GM19397 (cell line): ENCODE data around the gene MREG.

Experiments used
- ATAC-seq: cut with Tn5 transposase; IDR thresholded peaks from one replicate; pipeline ENCODE4 v1.9.1; 2021; ENCODE audit warnings: mild to moderate bottlenecking, moderate library complexity; ENCODE audit not compliant: unreplicated experiment

The MREG gene, protein sequence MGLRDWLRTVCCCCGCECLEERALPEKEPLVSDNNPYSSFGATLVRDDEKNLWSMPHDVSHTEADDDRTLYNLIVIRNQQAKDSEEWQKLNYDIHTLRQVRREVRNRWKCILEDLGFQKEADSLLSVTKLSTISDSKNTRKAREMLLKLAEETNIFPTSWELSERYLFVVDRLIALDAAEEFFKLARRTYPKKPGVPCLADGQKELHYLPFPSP

DNA sequence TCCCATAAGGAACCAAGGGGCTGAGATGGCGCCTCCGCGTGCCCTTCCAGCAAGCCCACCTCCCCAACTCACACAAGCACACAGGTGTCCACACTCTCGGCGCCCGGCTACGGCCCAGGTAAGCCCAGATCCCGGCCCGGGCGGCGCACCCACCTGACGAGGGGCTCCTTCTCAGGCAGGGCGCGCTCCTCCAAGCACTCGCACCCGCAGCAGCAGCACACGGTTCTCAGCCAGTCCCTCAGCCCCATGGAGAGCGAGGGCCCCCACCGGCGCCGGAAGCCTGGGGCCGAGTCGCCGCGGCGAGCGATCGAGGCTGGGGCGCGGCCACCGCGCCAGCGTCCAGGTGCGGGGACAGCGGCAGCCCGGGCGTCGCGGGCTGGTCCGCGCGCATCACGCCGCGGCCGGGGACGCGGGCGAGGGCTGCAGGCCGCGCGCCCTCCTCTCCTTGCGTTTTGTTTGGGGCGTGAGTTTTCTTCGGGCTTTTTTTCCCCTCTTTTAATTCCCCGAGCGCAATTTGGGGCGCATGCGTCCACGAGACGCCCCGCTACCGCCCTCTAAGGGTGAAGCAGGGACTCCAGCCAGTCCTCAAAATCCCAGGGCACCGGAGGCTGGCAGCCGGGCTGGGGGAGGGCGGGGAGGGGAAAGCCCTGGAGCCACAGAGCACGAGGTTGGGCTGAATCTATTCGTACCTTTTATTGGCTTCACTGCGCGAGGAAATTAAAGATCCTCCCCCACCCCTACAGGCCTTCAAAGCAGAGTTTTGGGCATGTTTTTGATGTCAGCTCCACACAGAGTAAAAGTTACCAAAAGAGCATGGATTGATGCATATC is at the start of gene MREG:
TSS of gene MREG (minus strand) at position 472 of the 830 bp plus-strand sequence. CDS start at position 248, 224 bp downstream.
- ATAC-seq: peak; percentile 49

DNA sequence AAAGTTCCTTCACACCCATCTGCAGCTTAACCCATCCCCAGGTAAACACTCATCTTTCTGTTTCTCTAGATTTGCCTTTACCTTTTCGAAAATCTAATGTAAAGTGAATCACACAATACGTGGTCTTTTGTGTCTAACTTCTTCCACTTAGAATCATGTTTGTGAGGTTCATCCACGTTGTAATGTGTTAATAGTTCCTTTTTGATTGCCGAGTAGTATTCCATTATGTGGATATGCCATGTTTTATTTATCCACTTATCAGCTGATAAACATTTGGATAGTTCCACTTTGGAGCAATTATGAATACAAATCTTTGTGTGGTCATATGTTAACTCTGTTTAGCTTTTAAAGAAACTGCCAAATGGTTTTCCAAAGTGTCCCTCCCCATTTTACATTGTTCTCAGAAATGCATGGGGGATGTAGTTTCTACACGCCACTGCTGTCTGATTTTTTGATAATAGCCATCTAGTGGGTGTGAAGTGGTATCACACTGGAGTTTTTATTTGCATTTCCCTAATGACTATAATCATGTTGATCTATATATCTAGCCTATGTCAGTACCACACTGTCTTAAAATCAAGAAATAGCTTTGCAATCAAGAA is 46.0 kb upstream of the MREG start:
- no peak for ATAC-seq

DNA sequence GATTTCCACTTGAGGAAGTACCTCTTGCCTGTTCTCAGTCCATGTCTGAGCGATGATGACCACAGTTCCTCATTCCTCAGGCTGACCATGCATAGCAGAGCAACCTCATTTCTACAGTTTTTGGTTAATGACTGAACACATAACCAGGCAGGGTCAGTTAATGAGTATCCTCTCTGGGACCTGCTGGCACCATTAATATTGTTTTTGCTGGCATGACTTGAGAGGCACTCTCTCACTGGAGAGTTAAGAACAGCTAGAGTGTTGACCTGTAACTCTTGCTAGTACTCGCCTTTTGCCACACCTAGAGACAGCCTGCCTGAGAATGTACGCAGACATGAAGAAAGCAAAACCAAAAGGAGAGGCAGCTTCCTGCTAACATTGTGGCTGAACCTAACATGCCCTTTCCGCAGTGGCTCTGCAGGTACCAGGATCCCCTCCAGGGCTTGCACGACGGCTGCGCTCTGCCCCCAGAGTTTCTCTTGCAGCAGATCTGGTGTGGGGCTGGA is 44.4 kb upstream of the MREG start:
- peak; percentile 79 for ATAC-seq

DNA sequence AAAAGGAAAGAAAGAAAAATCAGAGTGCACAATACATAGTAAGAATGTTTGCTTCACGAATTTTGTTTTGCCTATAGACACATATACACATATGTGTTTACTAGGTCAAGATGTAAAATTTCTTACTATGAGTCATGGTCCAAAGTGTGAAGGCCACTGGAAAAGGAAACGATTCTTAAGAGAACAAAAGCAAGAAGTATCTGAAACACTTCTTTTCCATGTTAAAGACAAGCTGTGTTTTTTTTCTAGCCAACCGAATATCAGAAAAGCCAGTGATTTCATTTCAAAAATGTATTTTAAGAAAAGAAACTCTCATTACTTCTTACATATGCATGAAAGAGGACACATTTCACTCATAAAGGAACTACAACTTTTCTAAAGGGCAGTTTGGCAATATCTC is 43.4 kb upstream of the MREG start:
- ATAC-seq: peak; percentile 29

DNA sequence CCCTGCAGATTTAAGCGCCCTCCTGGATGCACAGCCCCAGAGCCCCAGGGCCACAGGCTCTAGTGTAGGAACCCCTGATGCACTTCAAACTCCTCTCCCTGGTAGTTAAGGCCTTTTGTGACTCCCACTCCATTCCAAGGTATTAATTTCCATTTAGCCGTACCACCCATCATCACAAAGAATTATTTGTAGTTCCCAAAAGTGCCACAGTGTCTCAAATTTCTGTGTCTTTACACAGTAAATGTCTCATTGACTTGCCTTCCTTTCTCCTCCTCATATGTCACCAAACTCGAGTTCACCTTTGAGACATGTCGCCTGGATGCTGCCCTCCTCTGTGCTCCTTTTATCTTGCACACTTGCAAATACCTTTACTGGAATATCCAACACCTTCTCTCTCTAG is 42.3 kb upstream of the MREG start:
- ATAC-seq: no peak

DNA sequence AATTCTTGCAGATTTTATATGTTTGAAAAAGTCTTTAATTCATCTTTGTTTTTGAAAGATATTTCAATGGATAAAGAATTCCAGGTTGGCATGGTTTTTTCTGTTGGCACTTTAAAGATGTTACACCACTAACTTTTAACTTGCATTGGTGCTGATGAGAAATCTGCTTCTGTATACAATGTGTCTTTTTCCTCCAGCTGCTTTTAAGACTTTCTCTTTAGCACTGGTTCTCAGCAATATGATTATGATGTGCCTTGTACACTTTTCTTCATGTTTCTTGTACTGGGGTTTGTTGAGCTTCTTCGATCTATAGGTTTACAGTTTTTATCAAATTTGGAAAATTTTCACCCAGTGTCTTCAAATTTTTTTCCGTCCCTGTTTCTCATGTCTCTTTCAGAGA is 39.1 kb upstream of the MREG start:
- ATAC-seq: no peak

DNA sequence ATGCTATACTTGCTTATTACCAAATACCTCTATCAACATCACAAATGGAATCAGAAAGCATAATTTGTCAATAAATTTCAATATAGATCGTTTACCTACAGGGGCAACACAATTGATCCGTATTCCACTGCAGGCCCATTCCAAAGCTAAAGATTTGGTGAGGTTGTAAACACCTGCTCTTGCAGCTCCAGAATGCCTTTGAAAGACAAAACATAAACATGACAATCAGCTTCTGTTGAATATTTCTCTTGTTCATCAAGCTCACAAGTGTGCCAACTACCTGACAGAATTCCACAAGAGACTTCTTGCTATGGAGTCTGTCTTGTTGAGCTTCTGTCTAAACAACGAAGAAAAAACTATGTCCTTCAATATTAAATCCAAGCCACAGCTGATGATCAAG is 38.0 kb upstream of the MREG start:
- no peak for ATAC-seq

DNA sequence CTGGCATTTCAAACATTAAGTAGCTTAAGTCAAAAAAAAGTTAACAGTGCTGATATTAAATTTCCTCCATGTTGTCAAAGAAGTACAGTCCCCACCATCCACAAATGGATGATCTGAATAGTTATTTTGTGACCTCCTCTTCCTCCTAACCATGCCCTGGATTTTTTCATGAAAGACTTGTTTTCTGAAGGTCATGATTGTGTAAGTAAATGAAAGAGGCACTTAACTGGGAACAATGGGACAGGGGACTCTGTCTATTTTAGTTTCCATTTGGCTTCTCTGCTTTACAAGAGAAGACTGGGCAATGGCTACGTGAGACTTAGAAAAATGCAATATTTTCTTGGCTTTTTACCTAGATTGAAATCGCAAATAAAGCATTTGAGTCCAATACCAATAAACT is 36.1 kb upstream of the MREG start:
- ATAC-seq: no peak

DNA sequence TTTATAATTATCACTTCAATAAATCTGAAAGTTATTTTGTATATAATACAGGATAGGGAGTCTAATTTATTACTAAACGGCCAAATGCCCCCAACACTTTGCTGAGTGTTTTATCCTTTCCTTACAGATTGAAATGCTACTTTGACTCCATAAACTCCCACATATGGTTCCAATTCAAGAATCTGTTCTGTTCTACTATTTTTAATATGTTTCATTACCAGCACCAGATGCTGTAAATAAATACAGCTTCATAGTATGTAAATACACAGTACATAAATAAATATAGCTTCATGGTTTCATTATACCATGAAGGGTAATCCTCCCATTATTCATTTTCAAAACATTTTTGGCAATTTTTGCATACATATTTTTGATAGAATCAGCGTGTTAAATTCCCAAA is 34.0 kb upstream of the MREG start:
- ATAC-seq: no peak

DNA sequence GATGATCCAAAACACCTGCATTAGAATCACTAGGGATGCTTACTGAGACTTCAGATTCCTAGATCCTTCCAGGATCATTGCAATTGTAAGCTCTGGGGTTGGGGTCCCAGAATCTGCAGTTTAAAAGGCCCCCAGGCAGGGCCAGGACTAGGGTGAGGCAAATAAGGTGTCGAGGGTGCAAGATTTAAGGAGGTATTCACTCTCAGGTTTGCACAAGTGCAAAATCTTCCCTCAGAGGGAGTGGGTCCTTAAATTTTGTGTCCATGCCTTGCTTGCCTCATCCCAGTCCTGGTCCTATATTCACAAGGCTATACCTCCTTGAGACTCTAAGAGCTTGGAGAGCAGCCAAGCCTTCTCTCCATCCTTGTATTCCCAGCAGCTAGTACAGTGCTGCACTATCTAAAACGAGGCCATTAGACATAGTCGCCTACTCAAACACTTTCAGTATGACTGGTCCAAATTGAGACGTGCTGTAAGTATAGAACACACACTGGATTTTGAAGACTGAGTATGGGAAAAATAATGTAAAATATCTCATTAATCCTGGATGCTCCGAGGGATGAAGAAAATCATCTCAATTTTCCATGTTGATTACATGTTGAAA is 31.6 kb upstream of the MREG start:
- ATAC-seq: no peak

DNA sequence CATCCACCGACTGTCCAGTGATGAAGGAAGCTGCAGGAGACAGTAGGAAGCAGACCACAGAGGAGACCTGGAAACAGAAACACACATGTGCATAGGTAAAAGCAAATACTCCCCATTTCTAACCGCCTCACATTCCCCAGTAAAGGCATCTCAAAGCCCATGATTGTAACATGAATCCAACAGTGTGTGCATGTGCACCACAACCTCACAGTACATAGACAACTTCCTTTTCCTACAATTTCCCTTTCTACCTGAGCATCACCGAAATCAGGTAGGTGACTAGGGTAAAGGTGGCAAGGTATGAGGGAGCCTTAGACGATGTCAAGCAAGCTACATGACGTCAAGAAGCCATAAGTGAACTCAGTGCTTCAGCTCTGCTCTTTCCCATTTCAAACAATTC is 30.6 kb upstream of the MREG start:
- ATAC-seq: no peak

DNA sequence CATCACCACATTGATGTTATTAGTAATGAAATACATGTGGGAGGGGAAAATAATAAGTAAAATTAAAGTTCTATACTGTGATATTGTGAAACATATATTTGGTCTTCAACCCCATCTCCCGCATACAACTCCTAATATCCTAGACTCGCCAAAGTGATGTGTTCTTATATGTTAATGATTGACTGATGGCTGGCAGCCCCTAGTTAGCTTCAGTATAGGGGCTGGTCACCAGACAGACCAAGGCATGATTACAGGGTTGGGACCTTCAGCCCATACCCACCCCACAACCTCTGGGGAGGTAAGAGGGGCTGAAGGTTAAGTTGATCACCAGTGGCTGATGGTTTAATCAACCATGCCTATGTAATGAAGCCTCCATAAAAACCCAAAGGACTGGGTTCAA is 28.1 kb upstream of the MREG start:
- no peak for ATAC-seq

DNA sequence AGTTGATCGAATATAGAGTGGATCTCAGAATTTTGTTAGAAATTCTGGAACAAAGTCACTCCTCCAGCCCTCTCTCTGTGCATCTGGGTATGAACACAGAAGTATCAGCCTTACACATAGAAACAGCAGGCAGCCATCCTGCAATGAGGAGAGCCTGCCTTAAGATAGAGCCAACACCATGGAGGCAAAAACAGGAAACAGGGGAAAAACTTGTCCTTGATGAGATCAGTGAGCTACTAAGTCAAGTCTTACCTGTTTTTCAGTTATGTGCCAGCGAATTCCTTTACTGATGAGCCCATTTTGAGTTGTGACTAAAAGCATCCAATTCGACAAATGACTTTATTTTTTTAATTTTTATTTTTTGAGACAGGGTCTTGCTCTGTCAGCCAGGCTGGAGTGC is 26.6 kb upstream of the MREG start:
- ATAC-seq: no peak

DNA sequence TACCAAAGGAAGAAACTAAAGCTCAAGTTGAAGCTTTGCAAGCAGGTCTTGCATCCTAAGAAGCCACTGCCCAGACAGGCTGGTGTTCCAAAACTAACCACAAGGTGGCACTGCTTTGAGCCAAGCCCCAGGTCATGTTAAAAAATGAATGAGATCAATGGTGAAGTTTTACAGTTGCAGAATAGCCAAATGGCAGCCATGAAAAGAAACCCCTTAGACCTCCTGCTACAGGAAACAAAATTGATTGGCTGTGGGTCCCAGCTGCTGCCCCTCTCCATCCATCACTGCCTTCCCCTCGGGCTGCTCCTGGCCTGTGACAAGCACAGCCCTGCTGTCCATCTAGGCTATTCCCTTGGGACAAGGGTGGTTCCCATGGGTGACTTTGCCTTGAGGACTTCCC is 20.7 kb upstream of the MREG start:
- peak; percentile 47 for ATAC-seq

DNA sequence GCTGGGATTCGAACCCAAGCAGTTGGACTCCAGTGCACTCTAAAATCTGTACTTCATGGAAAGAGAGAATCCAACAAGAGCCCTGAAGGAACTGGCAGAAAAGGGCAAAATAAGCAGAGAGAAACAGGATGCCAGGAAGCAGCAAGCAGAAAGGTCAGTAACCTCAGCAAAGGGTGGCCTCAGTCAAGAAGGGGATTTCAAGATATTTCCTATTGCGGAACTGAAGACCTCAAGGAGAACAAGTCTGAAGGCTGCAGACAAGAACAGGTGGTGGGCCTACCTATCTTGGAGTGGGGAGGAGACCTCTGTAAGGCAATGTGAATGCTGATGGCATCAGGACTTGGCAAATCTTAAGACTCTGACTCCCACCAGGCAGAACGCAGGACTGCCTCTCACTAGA is 20.1 kb upstream of the MREG start:
- ATAC-seq: no peak

DNA sequence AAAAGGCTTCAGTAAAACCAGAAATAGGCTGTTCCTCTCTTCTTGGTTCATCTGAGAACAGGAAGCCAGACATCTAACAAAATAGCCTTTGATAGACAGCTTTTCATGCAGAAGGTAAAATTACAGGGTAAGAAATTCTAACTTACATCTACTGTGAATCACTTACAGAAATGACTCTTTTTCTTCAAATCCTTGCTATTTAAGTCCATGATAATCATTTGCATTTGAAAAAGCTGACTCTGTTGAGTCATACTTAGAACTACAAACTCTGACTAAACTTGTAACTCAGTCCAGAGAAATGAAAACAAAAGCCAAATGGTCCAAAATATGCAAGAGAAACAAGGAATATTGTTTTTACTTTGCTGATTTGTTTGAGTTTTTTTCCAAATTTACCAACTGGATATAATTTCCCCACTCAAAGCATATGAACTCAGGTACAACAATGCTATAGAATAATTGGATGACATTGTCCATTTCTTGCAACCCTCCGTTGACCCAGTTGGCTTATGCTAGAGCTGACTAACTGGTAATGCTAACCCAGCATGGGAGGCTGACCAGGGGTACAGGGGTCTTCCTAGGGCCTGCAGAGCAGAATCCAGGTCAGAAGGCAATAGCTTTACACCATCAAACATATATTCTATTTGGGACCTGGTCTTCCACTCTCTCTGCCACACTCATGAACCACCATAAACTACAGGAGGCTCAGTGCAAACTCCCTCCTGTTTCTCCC is 18.8 kb upstream of the MREG start:
- ATAC-seq: peak; percentile 46

DNA sequence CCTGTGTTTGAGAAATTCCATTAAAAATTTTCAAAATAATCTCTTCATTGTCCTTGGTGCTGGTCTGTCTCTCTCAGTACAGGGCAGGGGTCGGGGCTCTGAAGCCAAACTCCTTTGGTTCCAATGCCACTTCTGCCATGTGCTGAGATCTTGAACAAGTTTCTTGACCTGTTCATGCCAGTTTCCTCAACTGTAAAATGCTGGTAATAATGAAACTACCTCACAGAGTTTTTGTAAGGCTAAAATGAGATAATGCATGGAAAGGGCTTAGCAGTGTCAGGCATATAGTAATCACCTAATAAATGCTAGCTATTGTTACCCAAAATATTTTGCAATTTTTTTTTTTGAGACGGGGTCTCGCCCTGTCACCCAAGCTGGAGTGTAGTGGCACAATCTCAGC is 16.9 kb upstream of the MREG start:
- ATAC-seq: no peak

DNA sequence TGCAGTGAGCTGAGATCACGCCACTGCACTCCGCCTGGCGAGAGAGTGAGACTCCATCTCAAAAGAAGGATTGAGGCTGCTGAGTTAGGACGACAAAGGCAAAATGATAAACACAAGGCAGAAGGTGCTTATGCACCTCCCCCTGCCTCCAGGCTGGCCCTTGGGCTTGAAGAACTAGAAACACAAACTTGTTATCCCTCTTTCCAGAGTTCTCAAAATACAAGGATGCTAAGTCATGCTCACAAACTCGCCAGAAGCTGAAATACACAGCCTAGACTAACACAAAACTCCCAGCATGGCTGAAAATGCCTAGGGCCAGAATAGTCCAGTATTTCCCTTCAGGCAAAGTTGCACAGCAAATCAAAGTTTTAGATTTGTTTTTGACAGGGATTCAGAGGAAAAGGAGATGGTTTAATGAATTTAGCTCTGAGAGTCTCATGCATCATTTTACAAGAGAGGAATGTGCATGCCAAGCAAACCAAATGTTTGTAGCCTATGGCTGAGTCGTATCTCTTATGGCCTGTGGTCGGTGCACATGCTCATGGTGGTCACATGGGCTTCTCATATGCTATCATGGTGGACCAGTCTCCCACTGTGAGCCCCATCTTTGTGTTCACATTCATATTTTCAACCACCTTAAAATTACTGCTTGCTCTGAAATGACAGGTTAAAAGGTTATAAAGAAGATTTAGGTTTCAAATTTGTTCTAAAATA is 16.2 kb upstream of the MREG start:
- ATAC-seq: no peak

DNA sequence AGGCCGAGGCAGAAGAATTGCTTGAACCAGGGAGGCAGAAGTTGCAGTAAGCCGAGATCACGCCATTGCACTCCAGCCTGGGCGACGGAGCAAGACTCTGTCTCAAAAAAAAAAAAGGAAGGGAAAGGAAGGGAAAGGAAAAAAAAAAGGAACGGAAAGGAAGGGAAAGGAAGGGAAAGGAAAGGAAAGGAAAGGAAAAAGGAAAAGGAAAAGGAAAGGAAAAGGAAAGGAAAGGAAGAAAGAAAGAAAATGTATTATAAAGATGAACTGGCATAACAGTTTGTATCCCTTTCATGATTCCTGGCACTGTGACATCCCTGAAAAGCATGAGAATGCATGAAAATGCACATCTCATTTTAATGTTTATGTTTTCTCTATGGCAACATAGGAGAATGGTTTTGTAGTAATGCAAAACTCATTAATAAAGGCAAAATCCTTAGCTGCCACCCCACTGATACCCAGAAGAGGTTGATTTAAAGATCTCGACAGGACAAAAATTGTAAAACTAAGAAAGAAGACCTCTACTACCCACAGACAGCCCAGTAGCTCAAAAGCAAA is 11.5 kb upstream of the MREG start:
- ATAC-seq: no peak

DNA sequence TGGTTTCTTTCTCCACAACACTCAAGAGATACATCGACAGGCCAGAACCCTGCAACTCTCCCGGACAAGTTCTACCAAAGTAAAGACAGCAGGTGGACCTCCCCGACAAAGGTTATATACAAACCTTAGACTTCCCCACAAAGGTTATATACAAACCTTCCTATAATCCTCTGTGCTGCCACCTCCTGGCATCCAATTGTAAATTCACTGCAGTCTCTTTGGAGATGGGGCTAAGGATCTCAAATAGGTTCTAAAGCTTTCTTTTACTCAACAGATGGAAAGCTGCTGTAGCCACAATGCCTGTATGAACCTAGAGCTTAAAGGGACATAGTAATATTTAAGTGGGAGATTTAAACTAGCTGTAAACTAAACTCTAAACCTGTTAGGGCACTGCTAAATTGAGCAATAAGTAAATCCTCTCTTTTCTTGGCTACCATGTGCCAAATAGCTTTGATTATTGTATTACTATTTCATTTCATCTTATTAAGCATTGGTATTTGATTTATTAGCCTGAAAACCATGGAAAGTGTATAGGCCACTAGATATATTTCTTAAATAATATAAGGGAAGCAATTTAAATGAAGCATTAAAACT is 9.8 kb upstream of the MREG start:
- ATAC-seq: peak; percentile 74
